ENCODE data around the gene BRPF1. TPM values are rescaled to one million over a fixed set of nuclear protein-coding genes. Genes with fewer than 3 reads are reported as not detected.
A peak's percentile ranks its signal among the peaks of the same experiment; 100 is the strongest.

BRPF1 gene
- total RNA-seq, 1 donor: 14.5 TPM

GRCh38 chr3:9747267-9747666 is 15.7 kb downstream of the BRPF1 start:
- peaks cover 37% of the 10 kb centered on the region for H3K4me1 ChIP-seq (ENCODE audit: insufficient read depth, low read length)
- H3K36me3 ChIP-seq (ENCODE audit: insufficient read depth, low read length): peaks cover 71% of the 10 kb centered on the region
- TF ChIP-seq CTCF (IDR thresholded peaks at IDR 0.05; ENCODE audit: extremely low read depth, low read depth, low read length): no peak
- no peaks in the 10 kb centered on the region for H3K9me3 ChIP-seq (ENCODE audit: low read depth, low read length)
- H3K27ac ChIP-seq (ENCODE audit: low read depth, low read length): peak overlapping the region; percentile 15
- peaks cover 19% of the 10 kb centered on the region for H3K79me2 ChIP-seq (ENCODE audit: insufficient read depth, low read length)
- H2AFZ ChIP-seq (ENCODE audit: low read length): no peak overlapping the region
- peak; percentile 92 for DNase-seq (ENCODE audit: insufficient read length, low spot score, missing footprints)
- H3K4me2 ChIP-seq (ENCODE audit: insufficient read depth, low read length): no peak overlapping the region
- no peaks in the 10 kb centered on the region for H3K27me3 ChIP-seq (ENCODE audit: insufficient read depth, low read length)
- no peak overlapping the region for H3K4me3 ChIP-seq (ENCODE audit: insufficient read depth, low read length)
- no peaks in the 10 kb centered on the region for H4K20me1 ChIP-seq (ENCODE audit: insufficient read depth, low read length)

GRCh38 chr3:9748031-9748430 is 16.5 kb downstream of the BRPF1 start:
- no peaks in the 10 kb centered on the region for H3K9me3 ChIP-seq (ENCODE audit: low read depth, low read length)
- DNase-seq (ENCODE audit: insufficient read length, low spot score, missing footprints): no peak
- no peak overlapping the region for H3K27ac ChIP-seq (ENCODE audit: low read depth, low read length)
- no peak overlapping the region for H2AFZ ChIP-seq (ENCODE audit: low read length)
- no peaks in the 10 kb centered on the region for H4K20me1 ChIP-seq (ENCODE audit: insufficient read depth, low read length)
- peaks cover 19% of the 10 kb centered on the region for H3K79me2 ChIP-seq (ENCODE audit: insufficient read depth, low read length)
- H3K36me3 ChIP-seq (ENCODE audit: insufficient read depth, low read length): peaks cover 64% of the 10 kb centered on the region
- H3K4me3 ChIP-seq (ENCODE audit: insufficient read depth, low read length): no peak overlapping the region
- H3K4me1 ChIP-seq (ENCODE audit: insufficient read depth, low read length): peaks cover 37% of the 10 kb centered on the region
- TF ChIP-seq CTCF (IDR thresholded peaks at IDR 0.05; ENCODE audit: extremely low read depth, low read depth, low read length): no peak
- H3K27me3 ChIP-seq (ENCODE audit: insufficient read depth, low read length): no peaks in the 10 kb centered on the region
- H3K4me2 ChIP-seq (ENCODE audit: insufficient read depth, low read length): no peak overlapping the region

GRCh38 chr3:9749296-9749644 is 17.7 kb downstream of the BRPF1 start:
- DNase-seq (ENCODE audit: insufficient read length, low spot score, missing footprints): peak; percentile 92
- Histone ChIP-seq H3K4me3 (ENCODE audit: insufficient read depth, low read length) (peak overlapping the region; percentile 79), H3K9me3 (ENCODE audit: low read depth, low read length) (no peaks in the 10 kb centered on the region), H2AFZ (ENCODE audit: low read length) (peak overlapping the region; percentile 60), H3K4me1 (ENCODE audit: insufficient read depth, low read length) (peaks cover 37% of the 10 kb centered on the region), H3K4me2 (ENCODE audit: insufficient read depth, low read length) (peak overlapping the region; percentile 92), H3K79me2 (ENCODE audit: insufficient read depth, low read length) (peaks cover 19% of the 10 kb centered on the region), H3K27me3 (ENCODE audit: insufficient read depth, low read length) (no peaks in the 10 kb centered on the region), H3K27ac (ENCODE audit: low read depth, low read length) (peak overlapping the region; percentile 66), H4K20me1 (ENCODE audit: insufficient read depth, low read length) (no peaks in the 10 kb centered on the region), H3K36me3 (ENCODE audit: insufficient read depth, low read length) (peaks cover 51% of the 10 kb centered on the region)
- no peak for TF ChIP-seq CTCF (IDR thresholded peaks at IDR 0.05; ENCODE audit: extremely low read depth, low read depth, low read length)

GRCh38 chr3:9749645-9750555 is 18.4 kb downstream of the BRPF1 start, which contains the start of gene OGG1:
OGG1 (plus strand) TSS chr3:9749952; CDS start chr3:9750287, 335 bp downstream.
- peak; percentile 100 for DNase-seq (ENCODE audit: insufficient read length, low spot score, missing footprints)
- Histone ChIP-seq H3K79me2 (ENCODE audit: insufficient read depth, low read length) (peaks cover 19% of the 10 kb centered on the region), H3K27me3 (ENCODE audit: insufficient read depth, low read length) (no peaks in the 10 kb centered on the region), H3K4me3 (ENCODE audit: insufficient read depth, low read length) (peak within 1 kb of the TSS; percentile 79), H2AFZ (ENCODE audit: low read length) (peak within 1 kb of the TSS; percentile 93), H3K4me1 (ENCODE audit: insufficient read depth, low read length) (peaks cover 37% of the 10 kb centered on the region), H3K4me2 (ENCODE audit: insufficient read depth, low read length) (peak within 1 kb of the TSS; percentile 92), H4K20me1 (ENCODE audit: insufficient read depth, low read length) (no peaks in the 10 kb centered on the region), H3K9me3 (ENCODE audit: low read depth, low read length) (no peaks in the 10 kb centered on the region), H3K36me3 (ENCODE audit: insufficient read depth, low read length) (peaks cover 48% of the 10 kb centered on the region), H3K27ac (ENCODE audit: low read depth, low read length) (peak within 1 kb of the TSS; percentile 66)
- TF ChIP-seq CTCF (IDR thresholded peaks at IDR 0.05; ENCODE audit: extremely low read depth, low read depth, low read length): no peak
